NCI-H526 (cell line): ENCODE results near the gene RIC3.

ENCODE experiments used
- DNase-seq, 2 experiments: peaks; one replicate each; lab custom pipeline; 2025; lab: John Stamatoyannopoulos, UW

Gene RIC3

DNA sequence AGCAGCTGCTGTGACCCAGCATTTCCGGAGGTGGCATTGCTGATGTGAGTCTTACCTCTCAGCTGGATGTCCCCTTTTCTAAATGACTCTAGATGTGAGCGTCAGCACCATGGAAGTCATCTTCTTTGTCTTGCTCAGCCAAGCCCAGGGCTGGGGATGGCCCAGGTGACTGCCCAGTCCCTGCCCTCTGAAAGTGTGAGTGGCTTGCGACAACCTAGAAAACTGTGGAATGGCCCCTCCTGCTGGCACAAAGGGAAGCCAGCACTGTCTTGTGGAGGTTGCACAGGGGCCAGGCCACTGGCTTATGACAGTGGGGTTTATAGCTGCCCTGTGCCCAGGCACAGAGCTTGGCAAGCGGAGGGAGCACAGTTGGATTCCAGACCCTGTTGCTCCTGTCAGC lies 81.6 kb downstream of the RIC3 start:
- DNase-seq = peak in 1 of 2 experiments; percentile 21

GRCh38 chr11:8086571-8086970 lies 82.3 kb downstream of the RIC3 start:
- DNase-seq = no peak

DNA sequence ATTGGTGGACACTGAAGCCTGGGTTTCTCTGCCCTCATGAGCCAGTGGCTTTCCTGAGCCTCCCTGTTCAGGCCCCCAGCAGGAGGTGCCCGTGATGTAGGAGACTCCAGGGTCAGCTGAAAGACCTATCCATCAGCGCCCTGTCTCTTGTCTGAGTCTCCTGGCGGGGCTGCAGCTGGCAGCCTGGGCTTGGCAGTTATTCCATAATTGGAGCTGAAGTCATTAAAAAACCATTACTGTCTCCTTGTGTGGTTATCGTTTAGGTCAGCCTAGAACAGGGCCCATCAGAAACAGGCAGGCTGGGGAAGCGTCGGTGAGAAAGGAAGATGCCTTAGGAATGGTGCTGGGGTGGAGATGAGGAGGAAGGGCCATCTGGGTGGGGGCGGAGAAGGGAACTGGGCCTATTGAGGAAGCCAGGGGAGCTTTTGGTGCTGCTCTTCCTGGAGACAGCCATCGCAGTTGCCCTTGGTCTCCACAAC lies 82.8 kb downstream of the RIC3 start:
- peak; percentile 31 to 69 for DNase-seq

GRCh38 chr11:8085011-8085645 lies 83.7 kb downstream of the RIC3 start:
- peak in 1 of 2 experiments; percentile 53 for DNase-seq

GRCh38 chr11:8084352-8084751 lies 84.5 kb downstream of the RIC3 start:
- no peak for DNase-seq

- peak; percentile 26 to 62 for DNase-seq
Measured at GRCh38 chr11:8083871-8084281, 84.9 kb downstream of the RIC3 start.

- DNase-seq = no peak
Measured at GRCh38 chr11:8083088-8083395, 85.8 kb downstream of the RIC3 start.

GRCh38 chr11:8082391-8083087 lies 86.3 kb downstream of the RIC3 start:
- DNase-seq = peak; percentile 29 to 49

DNA sequence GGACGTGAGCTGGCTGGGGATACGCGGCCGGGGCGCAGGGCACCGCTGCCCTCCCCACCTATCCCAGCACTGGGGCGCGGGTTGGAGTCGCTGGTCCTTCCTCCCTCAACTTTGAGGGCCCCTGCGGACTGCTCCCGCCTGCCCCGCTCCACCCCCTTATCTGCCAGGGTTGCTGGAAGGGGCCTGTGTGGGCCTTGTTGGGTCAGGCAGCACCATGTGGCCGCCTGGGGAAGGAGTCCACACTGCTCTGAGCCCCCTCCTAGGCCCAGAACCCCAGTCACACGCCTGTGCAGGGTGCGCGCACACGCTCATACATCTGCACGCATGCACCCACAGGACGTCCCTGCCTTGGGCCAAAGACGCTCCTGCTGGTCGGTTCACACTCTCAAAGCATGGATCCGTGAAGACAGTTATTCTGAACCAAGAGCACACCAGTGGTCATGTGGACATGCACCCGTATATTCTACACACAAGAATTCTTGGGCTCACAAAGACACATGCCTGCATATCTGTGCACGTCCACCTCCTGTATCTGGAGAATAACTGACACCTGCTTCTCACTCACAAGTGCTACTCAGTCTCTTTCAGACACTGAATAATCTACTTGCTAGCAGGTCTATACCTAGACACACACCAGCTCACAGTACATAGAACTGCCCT lies 87.1 kb downstream of the RIC3 start:
- peak; percentile 25 to 73 for DNase-seq

- DNase-seq = peak; percentile 44 to 86
Measured at GRCh38 chr11:8080674-8081590, 87.9 kb downstream of the RIC3 start, which contains the start of gene TUB. Gene TUB (plus strand): TSS chr11:8081211. CDS start chr11:8081511, 300 bp downstream.

- DNase-seq = no peak
Measured at GRCh38 chr11:8080069-8080670, 88.7 kb downstream of the RIC3 start.

DNA sequence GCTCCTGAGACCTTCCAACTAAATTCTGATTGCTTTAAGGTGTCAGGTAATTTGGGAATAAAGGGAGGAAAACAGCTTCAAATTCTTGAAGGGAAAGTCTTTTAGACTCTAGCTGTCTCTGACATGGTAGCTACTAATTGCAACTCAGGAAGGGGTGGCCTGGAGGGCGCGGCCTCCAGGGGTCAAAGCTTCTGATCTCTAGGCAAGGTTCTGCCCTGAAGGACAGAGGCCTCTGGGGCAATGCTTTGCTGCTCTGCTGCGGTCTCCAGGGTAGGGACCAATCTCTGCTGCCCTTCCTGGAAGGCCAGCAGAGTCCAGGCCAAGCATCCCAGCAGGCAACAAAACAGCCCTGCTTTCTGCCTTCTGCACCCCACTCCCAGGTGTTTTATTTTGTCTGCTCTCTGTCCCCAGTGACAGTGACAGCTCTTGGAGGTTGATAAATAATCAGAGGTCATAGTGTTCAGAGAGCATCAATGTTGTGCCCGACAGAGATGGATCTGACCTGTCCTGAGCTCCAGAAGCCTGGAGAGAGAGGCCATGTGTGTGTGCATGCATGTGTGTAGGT lies 89.6 kb downstream of the RIC3 start:
- no peak for DNase-seq

DNA sequence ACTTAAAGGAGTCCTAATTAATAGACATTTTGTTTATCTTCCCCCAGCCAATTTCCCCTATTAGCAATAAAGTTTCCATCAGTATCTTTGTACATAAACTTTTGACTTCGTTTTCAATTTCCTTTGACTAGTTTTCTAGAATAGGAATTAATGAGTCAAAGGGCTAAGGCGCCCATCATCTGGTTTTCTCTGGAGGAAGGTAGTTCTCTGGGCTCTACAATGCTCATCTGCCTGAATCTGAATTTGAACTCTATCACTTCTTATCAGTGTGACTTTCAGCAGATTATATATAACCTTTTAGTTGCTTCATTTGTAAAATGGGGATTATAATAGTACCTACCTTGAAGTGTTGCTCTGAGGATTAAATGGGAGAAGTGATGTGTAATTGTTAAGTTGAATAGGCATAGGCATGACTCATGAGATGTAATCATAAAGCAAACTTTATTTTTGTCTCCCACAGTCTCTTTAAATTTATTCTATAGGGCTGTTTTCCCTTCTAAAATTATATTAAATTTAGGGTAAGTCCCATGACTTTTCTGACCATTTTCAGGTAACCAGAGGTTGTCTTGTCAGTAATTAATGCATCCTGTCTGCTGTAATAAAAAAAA lies 93.6 kb downstream of the RIC3 start:
- no peak for DNase-seq

- DNase-seq = no peak
Measured at GRCh38 chr11:8071616-8072581, 96.9 kb downstream of the RIC3 start.

DNA sequence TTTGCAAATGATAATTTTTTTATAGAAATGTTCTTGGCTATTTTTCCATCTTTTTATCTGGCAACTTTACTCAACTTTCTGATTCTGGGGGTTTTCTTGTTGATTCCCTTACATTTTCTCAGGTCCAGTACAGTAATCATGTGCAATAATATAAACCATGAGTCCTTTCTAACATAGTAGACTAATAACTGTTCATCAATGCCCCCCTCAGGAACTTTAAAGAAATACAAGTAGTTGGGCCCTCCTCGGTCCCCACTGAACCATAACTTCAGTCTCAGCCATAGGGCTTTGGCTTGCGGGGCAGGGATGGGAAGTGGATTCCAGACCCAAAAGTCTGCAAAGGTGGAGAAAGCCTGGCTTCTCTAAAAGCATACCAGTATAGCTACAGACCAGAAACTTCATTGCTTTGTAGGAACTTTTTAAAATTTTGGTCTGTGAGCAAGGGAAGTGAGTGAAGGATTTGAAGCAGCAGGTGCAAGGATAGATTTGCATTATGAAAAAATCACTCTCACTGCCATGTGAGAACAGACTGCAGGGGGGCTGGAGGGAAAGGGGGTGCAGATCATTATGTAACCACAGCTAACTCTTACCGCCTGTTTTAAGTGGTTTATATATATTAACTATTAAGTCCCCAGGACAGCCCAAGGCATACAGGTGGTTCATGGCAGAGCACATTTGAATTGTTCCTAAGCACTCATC lies 98.3 kb downstream of the RIC3 start:
- peak; percentile 69 to 82 for DNase-seq

DNA sequence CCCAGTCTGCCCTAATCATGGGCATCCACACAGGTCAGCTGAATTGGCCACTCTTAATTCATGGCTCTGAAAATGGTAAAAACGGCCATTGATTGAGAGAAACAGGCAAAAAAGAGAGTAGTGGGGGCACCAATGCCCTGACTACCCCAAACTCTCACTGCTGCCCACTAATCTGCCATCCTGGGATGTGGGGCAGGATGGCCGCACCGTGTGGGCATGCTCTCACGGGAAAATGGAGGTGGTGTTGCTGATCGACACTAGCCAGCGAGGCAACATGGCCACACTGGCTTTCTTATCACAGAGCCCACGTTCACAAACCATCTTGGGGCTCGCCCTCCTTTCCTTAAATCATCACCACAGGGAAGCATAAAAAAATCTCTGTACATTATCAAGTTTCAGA lies 99.1 kb downstream of the RIC3 start:
- no peak for DNase-seq

- DNase-seq = no peak
Measured at GRCh38 chr11:8068605-8069221, 100.1 kb downstream of the RIC3 start.

DNA sequence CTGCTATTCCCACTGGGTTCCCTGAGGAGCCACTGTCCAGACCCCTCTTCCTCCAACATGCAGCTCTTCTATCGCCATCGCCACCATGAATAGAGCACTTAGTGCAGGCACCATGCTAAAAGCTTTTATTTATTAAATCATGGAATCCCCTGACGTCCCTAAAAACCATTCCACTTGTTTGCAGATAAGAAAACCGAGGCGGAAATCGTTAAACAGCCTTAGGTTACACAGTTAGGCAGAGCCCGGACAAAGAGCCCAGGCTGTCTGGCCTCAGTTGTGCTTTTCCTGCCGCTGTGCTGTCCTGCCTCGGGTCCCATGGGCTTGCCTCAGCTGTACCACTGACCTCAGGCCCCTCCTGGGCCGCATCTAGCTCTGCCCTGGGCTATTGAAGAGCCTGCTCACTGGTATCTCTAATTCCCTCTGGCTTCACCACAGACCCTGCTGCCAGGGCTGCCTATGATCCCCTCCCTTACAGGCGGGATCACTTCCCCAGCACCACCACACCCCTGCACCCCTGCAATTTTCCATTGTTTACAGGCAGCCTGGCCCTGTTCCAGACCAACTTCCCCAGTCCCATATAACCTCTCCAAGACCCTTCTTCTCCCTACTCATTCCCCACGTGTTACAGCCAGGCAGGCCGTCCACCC lies 100.8 kb downstream of the RIC3 start:
- no peak for DNase-seq
